Brain pericyte (primary cell): ENCODE results near the gene HMGCL.
A peak's percentile ranks its signal among the peaks of the same experiment; 100 is the strongest.
"Not testable (repeated sequence)": the region's sequence is repeated elsewhere in the genome, so short reads cannot be mapped to it uniquely, and the experiment has no call there.

Experiments
- DNase-seq: peaks from one replicate; pipeline ENCODE4 v3.0.0-alpha.2; 2012; ENCODE audit warnings: low read depth, low spot score

HMGCL gene

GRCh38 chr1:23826590-23826989 is 1.4 kb upstream of the HMGCL start:
- DNase-seq = not testable (repeated sequence)

DNA sequence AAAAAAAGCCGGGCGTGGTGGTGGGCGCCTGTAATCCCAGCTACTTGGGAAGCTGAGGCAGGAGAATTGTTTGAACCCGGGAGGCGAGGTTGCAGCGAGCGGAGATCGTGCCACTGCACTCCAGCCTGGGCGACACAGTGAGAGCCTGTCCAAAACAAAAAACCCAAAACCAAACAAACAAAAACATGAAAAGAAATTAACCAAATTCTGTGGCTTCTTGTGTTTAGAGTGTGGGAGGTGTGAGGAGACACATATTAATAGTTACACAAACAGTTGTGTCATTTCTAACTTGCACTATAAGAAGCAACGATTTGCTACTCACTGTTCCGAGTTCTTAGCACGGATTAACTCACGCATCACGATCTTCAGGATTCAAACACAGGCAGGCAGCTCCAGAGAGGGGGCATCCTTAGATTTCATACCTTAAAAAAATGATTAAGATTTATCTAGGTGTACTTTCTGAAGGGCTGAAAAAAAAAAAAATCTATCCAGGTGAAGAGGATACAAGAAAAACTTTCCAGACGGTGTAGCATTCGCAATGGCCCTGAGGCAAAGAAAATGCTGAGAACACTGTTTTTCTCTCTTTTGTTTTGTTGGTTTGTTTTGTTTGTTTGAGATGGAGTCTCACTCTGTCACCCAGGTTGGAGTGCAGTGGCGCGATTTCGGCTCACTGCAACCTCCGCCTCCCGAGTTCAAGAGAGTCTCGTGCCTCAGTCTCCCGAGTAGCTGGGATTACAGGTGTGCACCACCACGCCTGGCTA is 713 bp upstream of the HMGCL start:
- no peak for DNase-seq

DNA sequence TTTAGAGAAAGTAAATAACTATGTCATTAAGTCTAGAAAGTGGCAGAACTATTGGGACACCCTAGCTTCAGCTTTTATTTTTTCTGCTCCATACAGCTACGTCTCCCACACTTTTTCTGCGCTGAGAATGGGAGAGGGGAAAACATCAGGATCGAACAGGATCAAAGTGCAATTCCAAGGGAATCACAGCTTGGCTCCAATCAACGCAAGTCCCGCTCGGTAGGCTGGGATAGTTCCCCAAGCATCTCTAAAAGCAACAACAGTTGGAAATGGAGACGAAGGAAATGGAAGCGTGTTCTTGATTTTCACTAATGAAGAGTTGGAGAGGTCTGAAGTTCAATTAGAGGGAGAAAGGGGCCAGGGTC is 536 bp downstream of the HMGCL start:
- DNase-seq = no peak

GRCh38 chr1:23823767-23824166 is 1.5 kb downstream of the HMGCL start:
- DNase-seq = no peak

- DNase-seq = no peak
These were observed 7.6 kb downstream of the HMGCL start for GRCh38 chr1:23817633-23818032.

DNA sequence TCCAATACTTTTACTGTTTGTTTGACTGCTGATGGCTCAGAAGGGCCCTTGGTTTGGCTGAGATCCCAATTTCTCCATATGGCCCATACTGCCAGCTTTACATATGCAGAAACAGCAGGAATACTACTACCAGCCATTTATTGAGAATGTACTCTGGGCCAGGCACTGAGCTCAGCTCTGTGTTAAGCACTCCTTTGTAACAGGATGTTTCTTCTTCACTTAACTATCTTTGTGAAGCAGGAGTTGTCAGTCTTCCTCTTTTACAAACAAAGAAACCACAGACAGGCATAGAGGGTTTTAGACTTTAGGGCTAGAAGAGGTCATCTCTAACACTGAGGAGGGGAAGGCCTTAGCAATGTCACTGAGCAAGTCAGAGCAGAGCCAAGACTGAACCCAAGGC is 8.3 kb downstream of the HMGCL start:
- DNase-seq = no peak

DNA sequence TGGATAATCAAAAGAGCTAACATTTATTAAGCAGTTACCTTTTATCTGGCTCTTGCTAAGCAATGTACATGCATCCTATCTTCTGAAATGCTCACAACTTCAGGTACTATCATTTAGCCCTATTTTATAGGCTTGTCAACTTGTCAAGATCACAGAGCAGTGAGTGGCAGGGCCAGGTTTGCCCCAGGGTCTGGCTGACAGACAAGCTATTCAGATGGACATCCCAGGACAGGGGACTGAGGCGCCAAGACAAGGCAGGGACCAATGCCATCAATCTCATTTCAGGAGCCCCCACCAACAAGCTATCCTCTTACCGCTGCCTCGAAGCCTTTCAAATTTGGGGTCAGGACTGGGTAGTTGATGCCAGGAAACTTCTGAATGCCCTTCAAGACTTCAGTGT is 8.9 kb downstream of the HMGCL start:
- DNase-seq = no peak

GRCh38 chr1:23814016-23814415 is 11.2 kb downstream of the HMGCL start:
- DNase-seq = no peak

- DNase-seq = no peak
These were observed 14.2 kb downstream of the HMGCL start for GRCh38 chr1:23810818-23811540.

- DNase-seq = no peak
These were observed 15.5 kb downstream of the HMGCL start for GRCh38 chr1:23809751-23810171.

GRCh38 chr1:23807453-23807852 is 17.8 kb downstream of the HMGCL start:
- no peak for DNase-seq

DNA sequence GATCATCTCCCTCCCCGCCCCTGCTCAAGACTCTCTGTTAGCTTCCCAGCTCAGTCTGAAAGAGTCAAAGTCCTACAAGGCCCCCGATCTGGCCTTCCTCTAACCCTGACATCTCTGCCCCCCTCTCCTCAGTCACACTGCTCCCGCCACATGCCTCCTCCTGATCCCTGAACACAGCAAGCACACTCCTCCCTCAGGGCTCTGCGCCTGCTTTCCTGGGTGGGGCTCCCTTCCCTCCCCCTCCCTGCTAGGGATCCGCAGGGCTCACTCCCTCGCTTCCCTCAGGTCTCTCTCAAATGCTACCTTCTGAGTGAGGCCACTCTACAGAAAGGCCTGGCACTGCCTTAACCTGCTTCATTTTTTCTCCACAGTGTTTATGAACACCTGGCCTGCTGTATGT is 18.9 kb downstream of the HMGCL start:
- no peak for DNase-seq

GRCh38 chr1:23805025-23805424 is 20.2 kb downstream of the HMGCL start:
- no peak for DNase-seq

GRCh38 chr1:23804183-23804835 is 20.9 kb downstream of the HMGCL start:
- DNase-seq = no peak

DNA sequence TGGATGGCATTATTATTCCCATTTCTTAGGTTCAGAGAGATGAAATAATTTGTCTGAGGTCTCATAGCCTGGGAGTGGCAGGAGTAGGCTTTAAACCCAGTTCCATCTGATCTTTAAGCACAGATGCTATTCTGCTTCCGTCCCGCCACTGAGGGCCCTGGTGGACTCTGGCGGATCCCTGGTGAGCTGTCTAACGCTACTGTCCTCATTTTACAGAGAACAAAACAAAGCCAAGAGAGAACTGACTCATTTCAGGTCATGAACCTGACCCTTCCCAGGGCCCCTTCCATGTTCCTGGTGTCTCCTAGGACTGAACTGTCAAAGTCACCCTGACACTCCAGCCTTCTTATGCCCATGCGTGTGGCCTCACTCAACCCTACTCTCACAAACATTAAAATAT is 21.6 kb downstream of the HMGCL start:
- DNase-seq = no peak

DNA sequence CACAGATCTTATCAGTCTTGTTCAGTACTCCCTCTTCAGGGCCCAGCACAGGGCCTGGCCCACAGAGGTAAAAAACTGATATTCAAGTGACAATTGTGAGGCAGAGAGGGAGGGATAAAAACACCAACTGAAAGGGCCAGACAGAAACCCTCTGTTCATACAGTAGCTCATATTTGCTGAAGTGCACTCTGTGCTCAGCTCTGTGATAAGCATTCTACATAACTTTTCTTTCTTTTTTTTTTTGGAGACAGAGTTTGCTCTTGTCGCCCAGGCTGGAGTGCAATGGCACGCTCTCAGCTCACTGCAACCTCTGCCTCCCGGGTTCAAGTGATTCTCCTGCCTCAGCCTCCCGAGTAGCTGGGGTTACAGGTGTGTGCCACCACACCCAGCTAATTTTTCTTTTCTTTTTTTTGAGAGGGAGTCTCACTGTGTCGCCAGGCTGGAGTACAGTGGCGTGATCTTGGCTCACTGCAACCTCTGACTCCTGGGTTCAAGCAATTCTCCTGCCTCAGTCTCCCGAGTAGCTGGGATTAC is 22.4 kb downstream of the HMGCL start:
- DNase-seq = not testable (repeated sequence)

DNA sequence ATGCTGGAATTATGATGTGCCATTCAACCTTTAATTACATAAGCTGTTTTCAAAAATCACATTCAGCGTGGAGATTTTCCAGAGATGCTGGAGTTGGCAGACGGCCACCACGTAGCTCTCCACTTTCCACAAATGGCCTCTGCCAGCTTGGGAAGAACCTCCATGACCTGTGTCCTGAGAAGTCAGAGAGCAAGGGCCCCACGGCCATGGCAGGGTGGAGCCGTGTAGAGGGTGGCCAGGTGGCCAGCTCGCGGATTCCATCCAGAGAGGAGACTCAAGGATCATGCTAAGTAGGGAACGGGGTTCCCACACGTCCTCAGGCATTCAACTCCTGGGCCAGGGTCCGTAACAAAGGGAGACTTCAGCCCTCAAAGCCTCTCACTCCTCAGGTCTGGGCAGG is 23.4 kb downstream of the HMGCL start:
- no peak for DNase-seq

DNA sequence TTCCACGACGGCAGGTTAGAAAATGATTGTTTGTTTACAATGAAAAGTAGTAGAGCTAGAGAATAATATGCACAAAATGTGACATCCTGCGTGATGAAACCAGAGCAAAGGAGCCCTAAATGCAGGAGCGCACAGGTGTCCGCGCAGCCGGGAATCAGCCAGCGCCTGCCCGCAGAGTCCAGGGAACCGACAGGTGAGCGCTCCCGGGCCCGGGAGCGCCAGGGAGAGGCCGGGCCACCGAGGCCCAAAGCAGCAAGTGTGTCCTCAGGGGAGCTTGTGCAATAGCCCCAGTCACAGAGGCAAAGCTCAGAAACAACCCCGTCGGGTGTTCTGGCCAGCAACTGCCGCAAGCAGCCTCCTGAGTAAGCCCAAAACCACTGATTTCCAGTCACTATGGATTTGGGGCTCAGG is 23.9 kb downstream of the HMGCL start:
- no peak for DNase-seq

GRCh38 chr1:23800400-23801337 is 24.6 kb downstream of the HMGCL start, which contains the start of gene GALE:
Gene GALE, minus strand, starts transcription at chr1:23800754. Its CDS starts 1,747 bp downstream, at chr1:23799007.
- DNase-seq = peak; percentile 75

- no peak for DNase-seq
These were observed 25.4 kb downstream of the HMGCL start for GRCh38 chr1:23799570-23800399.

GRCh38 chr1:23799255-23799569 is 26.0 kb downstream of the HMGCL start:
- no peak for DNase-seq
